ENCODE measurements around the gene PCDHGA5.

GRCh38 chr5:141411575-141411974 is 47.6 kb downstream of the PCDHGA5 start:
- no peak for TF ChIP-seq CTCF (IDR thresholded peaks at IDR 0.05)
- TF ChIP-seq ZFX (IDR thresholded peaks at IDR 0.05; ENCODE audit: borderline replicate concordance), result no peak

Measured in 22Rv1 (cell line).